Adrenal gland (tissue), 5 donors: ENCODE data around the gene MAD1L1.

Experiments used
- CTCF ChIP-seq, 6 experiments: fragments of 450-650 bp in 4 of 6; fragments of 200-600 bp in 2 of 6; sonication (generic) in 1 of 6; IDR thresholded peaks; 1 replicate in 5 of 6; 2 replicates in 1 of 6; pipeline versions ENCODE4 v1.5.1 to v1.8.0; 2016 to 2021; ENCODE audit warnings: antibody characterized with exemption in 6 of 6, mild to moderate bottlenecking in 2 of 6, moderate library complexity in 1 of 6
- POLR2A ChIP-seq, 2 donors: fragments of 450-650 bp; IDR thresholded peaks; one replicate each; pipeline ENCODE4 v1.6.1; 2017; ENCODE audit warnings: antibody characterized with exemption in 2 of 2, mild to moderate bottlenecking in 2 of 2, moderate library complexity in 1 of 2
- donor health status: DM: no; HTN: no; CAD: no.

- TF ChIP-seq CTCF (IDR thresholded peaks at IDR 0.05) (no peak), POLR2A (IDR thresholded peaks at IDR 0.05) (no peak)
These were observed 148.4 kb downstream of the MAD1L1 start for GRCh38 chr7:2084331-2084730.
